Bronchial epithelial cell (primary cell): ENCODE data around the gene ESYT2. TPM values are rescaled to one million over a fixed set of nuclear protein-coding genes. Genes with fewer than 3 reads are reported as not detected.
"Not testable (repeated sequence)": the region's sequence is repeated elsewhere in the genome, so short reads cannot be mapped to it uniquely, and the experiment has no call there.

ENCODE experiments used
- DNase-seq: peaks from one replicate; pipeline ENCODE4 v3.0.0-alpha.2; 2010; ENCODE audit warnings: low read depth
- FAIRE-seq: peaks from 2 replicates; lab custom pipeline; 2011; peaks lifted over from hg19 to GRCh38; lab: Jason Lieb, UNC
- H3K27me3 ChIP-seq: 2 replicates; pipeline ENCODE4 v1.5.1; 2011; ENCODE audit warnings: low read length; ENCODE audit not compliant: control insufficient read depth, insufficient read depth
- H3K36me3 ChIP-seq: 2 replicates; pipeline ENCODE4 v1.5.1; 2011; ENCODE audit warnings: low read length; ENCODE audit not compliant: control insufficient read depth, insufficient read depth
- H3K4me3 ChIP-seq: 2 replicates; pipeline ENCODE4 v1.5.1; 2011; ENCODE audit warnings: mild to moderate bottlenecking, low read depth, low read length, control low read depth
- total RNA-seq: library from RNA; depleted of rRNA; stranded (reverse); fragments of >200 nt; gene quantifications from 2 replicates; pipeline ENCODE4 v1.2.1, GENCODE V29; 2014
- TF ChIP-seq, protein P1 (sequence below): IDR thresholded peaks from 2 replicates; pipeline ENCODE4 v1.5.1; 2011; ENCODE audit warnings: mild to moderate bottlenecking, moderate library complexity, low read length, control low read depth, inconsistent platforms; ENCODE audit not compliant: insufficient read depth, severe bottlenecking

ESYT2 gene
- total RNA-seq, 1 donor from 2014 or later = 75.0 TPM

DNA sequence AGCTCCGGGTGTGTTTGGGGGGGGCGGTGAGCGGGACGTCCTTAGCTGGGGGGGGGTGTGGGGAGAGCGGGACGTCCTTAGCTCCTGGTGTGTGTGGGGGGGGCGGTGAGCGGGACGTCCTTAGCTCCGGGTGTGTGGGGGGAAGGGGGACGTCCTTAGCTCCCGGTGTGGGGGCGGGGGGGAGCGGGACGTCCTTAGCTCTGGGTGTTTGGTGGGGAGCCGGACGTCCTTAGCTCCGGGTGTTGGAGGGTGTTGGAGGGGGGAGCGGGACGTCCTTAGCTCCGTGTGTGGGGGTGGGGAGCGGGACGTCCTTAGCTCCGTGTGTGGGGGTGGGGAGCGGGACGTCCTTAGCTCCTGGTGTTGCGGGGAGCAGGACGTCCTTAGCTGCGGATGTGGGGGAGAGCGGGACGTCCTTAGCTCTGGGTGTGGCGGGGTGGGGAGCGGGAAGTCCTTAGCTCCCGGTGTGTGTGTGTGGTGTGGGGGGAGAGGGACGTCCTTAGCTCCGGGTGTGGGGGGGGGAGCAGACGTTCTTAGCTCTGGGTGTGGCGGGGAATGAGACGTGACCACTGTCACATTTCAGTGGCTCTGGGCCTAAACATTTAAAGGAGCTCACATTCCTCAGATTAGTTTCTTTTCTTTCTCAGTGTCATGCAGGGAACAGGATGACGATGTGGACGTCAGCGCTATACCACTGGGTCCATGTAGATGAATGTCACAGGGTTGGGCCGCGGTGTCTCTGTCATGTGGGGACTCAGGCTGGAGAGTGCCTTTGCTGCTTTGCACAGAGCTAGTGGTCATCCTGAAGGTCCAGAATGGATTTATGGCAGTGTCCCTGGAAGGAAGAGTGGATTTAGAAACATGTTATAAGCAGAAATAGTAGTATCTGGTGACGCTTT lies 34.5 kb upstream of the ESYT2 start:
- DNase-seq = peak; percentile 72
- no peaks in the 10 kb centered on the region for H3K27me3 ChIP-seq
- peak overlapping the region; percentile 51 for H3K4me3 ChIP-seq
- TF ChIP-seq, protein P1, sequence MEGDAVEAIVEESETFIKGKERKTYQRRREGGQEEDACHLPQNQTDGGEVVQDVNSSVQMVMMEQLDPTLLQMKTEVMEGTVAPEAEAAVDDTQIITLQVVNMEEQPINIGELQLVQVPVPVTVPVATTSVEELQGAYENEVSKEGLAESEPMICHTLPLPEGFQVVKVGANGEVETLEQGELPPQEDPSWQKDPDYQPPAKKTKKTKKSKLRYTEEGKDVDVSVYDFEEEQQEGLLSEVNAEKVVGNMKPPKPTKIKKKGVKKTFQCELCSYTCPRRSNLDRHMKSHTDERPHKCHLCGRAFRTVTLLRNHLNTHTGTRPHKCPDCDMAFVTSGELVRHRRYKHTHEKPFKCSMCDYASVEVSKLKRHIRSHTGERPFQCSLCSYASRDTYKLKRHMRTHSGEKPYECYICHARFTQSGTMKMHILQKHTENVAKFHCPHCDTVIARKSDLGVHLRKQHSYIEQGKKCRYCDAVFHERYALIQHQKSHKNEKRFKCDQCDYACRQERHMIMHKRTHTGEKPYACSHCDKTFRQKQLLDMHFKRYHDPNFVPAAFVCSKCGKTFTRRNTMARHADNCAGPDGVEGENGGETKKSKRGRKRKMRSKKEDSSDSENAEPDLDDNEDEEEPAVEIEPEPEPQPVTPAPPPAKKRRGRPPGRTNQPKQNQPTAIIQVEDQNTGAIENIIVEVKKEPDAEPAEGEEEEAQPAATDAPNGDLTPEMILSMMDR = no peak
- FAIRE-seq = no peak
- H3K36me3 ChIP-seq = no peaks in the 10 kb centered on the region

DNA sequence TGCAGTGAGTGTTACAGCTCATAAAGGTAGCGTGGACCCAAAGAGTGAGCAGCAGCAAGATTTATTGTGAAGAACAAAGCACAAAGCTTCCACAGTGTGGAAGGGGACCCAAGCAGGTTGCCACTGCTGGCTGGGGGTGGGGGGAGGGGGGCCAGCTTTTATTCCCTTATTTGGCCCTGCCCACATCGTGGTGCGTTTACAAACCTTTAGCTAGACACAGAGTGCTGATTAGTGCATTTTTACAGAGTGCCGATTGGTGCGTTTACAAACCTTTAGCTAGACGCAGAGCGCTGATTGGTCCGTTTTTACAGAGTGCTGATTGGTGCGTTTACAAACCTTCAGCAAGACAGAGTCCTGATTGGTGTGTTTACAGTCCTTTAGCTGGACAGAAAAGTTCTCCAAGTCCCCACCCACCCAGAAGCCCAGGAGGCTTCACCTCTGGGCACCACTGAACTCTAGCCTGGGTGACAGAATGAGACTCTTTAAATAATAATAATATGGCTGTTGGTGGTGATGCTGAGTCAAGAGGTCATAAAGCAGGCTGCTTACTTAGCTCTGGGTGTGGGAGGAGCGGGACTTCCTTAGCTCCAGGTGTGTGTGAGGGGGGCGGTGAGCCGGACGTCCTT lies 33.8 kb upstream of the ESYT2 start:
- H3K36me3 ChIP-seq, FAIRE-seq, H3K27me3 ChIP-seq: not testable (repeated sequence)
- peak overlapping the region; percentile 51 for H3K4me3 ChIP-seq
- DNase-seq = peak; percentile 71

DNA sequence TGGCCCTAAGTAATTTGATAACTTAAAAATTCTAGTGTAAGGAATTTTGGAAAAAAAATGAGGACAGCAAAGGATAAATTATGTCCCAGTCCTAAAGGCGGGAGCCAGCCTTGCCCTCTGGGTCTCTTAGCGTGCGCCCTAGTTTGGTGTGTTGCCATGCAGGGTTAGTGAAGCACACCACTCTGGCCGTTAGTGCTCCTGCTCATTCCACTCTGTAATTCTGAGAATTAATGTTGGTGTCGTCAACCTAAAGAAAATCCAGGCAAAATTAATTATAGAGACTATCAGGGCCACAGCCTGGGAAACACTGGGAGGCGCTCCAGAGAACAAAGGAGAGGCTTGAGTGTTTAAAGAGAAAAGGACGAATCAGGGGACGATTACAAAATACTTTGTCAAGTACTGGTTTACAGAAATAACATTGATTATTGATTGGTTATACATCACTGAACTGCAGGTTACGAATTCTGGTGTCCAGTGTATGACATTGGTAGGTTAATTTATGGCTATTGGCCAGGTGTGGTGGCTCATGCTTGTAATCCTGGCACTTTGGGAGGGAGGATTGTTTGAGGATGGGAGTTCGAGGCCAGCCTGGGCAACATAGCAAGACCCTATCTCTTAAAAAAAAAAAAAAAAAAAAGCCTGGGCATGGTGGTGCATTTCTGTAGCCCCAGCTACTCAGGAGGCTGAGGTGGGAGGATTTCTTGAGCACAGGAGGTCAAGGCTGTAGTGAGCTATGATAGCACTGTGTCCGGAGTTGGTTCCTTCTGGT lies 32.8 kb upstream of the ESYT2 start:
- Histone ChIP-seq H3K27me3 (no peaks in the 10 kb centered on the region), H3K36me3 (no peaks in the 10 kb centered on the region), H3K4me3 (no peak overlapping the region)
- DNase-seq (no peak), FAIRE-seq (no peak)
- TF ChIP-seq, protein P1 = no peak

DNA sequence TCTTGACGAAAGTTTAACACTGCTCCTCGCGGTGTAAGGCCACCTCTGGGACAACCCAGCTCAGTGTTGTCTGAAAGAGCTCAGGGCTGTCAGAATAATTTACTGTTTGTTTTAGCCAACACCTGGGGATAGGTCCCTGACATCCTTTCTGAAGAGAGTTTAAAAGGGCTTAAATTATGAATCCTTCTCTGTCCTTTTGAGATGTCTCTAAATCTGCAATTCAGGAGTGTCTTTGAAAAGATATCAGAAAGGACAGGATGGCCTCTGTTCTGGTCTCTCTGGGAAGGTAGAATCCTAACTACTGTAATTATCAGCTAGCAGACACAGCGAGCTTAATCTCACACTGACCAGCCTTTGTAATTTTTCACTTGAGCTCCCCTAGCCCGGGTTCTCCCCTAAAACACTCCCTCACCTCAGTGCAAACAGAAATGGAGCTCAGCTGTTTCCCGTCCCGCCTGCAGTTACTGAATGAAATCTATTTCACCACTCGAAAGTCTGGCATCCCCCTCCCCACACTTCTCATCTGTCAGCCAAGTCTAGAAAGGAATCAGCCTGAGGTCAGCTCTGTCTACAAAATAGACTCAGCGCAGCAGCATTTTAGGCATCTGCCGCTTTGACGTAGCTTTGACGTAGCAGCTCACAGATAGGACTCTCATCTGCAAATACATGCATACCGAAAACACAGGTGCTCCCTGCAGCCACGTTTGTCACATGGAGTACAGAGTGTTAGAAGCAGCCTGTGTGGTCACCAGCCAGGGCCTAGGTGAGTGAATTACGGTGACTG lies 31.9 kb upstream of the ESYT2 start:
- FAIRE-seq (no peak), DNase-seq (no peak)
- Histone ChIP-seq H3K4me3 (no peak overlapping the region), H3K36me3 (no peaks in the 10 kb centered on the region), H3K27me3 (no peaks in the 10 kb centered on the region)
- TF ChIP-seq, protein P1 = no peak

DNA sequence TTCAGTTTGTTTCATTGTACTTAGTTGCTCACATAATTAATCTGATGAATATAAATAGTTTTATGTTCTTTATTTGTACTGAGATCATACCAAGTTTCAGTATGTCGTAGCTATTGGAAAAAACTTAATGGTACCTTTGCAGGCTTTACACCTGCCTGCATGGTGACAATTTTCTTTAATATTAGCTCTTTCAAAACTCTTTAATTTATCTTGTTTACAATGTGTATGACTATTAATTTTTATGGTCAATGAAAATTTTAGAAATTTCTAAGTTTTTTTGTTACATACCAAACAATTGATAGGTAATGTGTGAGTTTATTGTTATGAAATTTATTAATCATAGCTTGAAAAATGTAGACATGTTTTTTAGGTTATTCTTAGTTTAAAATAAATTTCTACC lies 31.1 kb upstream of the ESYT2 start:
- Histone ChIP-seq H3K36me3 (no peaks in the 10 kb centered on the region), H3K27me3 (no peaks in the 10 kb centered on the region), H3K4me3 (no peak overlapping the region)
- FAIRE-seq = no peak
- TF ChIP-seq, protein P1 = no peak
- no peak for DNase-seq
